Memory B cell (primary cell): ENCODE measurements around the gene SEMA5A.

Experiments
- ATAC-seq: fragments of 150-1000 bp; cut with Tn5 transposase; 2 replicates; pipeline ENCODE4 v1.10.0; 2021; ENCODE audit warnings: low read depth, mild to moderate bottlenecking, moderate library complexity
- DNase-seq, 2 donors: peaks; one replicate each; pipeline ENCODE4 v3.0.0; 2022; ENCODE audit warnings: low spot score in 2 of 2
- H3K27ac Mint-ChIP-seq: one replicate; pipeline ENCODE4 v1.8.0; 2022; ENCODE audit warnings: mild to moderate bottlenecking, moderate library complexity, mixed read lengths
- H3K27me3 Mint-ChIP-seq: one replicate; pipeline ENCODE4 v1.8.0; 2022; ENCODE audit warnings: mixed read lengths
- H3K36me3 Mint-ChIP-seq: one replicate; pipeline ENCODE4 v1.8.0; 2022; ENCODE audit warnings: mild to moderate bottlenecking, mixed read lengths
- H3K4me1 Mint-ChIP-seq: one replicate; pipeline ENCODE4 v1.8.0; 2022; ENCODE audit warnings: mixed read lengths
- H3K4me3 Mint-ChIP-seq: one replicate; pipeline ENCODE4 v1.8.0; 2022; ENCODE audit warnings: mild to moderate bottlenecking, moderate library complexity, mixed read lengths
- H3K9me3 Mint-ChIP-seq: one replicate; pipeline ENCODE4 v1.8.0; 2022; ENCODE audit warnings: mixed read lengths

SEMA5A gene

DNA sequence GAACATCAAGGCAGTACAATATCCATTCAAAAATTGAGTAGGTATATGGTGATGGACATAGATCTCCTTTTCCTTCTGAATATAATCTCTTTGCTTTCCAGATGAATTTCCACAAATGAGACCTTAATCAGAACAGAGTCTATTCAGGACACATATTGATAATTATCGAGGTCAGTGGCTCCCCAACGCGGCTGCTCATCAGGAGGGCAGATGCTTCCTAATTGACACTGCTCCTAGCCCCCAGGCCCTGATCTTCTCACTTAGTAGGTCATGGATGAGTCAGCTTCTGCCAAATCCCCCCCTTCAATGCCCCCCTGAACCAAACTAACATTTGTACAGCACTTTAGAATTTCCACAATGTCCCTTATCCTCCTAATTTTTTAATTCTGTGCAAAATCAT, 51.6 kb downstream of the SEMA5A start:
- Mint-ChIP-seq H3K27me3 (no peaks in the 10 kb centered on the region), H3K9me3 (no peaks in the 10 kb centered on the region), H3K27ac (no peak overlapping the region), H3K4me1 (no peaks in the 10 kb centered on the region), H3K4me3 (no peak overlapping the region), H3K36me3 (no peaks in the 10 kb centered on the region)
- DNase-seq (no peak), ATAC-seq (no peak)

DNA sequence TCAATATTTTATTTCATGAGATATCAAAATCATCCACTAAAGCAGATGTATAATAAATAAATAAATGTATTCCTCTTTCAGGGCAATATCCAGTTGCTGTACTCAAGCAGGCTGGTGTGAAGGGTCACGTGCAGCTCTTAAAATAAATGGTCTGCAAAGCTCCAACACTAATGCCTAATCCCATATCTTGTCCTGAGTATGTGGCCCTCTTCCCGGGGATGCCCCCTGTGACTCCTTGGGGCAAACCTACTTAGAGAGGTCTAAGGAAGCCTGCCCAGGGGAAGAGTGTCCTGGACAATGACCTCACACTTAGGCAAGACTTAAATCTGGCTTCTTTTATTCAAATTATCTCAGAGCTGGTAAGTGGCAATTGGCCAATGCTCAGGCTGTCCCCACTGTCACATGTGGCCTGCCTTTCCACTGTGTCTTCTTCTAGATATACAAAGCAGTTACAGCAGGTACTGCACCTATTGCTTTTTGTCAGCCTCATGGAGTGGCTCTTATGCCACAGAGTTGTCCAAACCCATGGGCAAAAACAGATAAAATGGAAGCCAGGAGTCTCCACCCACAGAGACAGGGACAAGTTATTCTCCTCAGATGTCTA, 55.3 kb downstream of the SEMA5A start:
- H3K4me3 Mint-ChIP-seq = no peak overlapping the region
- no peak overlapping the region for H3K27ac Mint-ChIP-seq
- no peaks in the 10 kb centered on the region for H3K27me3 Mint-ChIP-seq
- DNase-seq = no peak
- H3K4me1 Mint-ChIP-seq = no peaks in the 10 kb centered on the region
- peaks cover 1% of the 10 kb centered on the region for H3K9me3 Mint-ChIP-seq
- H3K36me3 Mint-ChIP-seq = no peaks in the 10 kb centered on the region
- ATAC-seq = no peak

DNA sequence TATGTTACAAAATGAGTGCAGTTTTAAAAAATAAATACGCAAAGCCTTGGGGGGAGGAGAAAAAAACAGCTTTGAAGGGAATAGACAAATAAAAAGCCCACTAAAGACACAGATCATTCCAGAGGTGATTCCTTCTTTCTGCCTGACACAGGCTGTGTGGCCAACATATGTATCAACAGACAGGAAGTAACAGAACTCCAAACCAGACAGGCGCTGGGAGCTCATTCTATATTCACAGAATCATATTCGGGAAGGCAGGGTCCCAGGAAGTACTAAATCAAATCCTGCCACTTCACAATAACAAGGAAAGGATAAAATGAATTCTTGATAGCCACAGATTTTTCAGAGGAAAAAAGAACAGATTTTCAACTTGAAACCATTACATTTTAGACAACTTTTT, 62.1 kb downstream of the SEMA5A start:
- ATAC-seq (no peak), DNase-seq (no peak)
- no peaks in the 10 kb centered on the region for H3K4me1 Mint-ChIP-seq
- H3K4me3 Mint-ChIP-seq = no peak overlapping the region
- H3K27ac Mint-ChIP-seq = no peak overlapping the region
- no peaks in the 10 kb centered on the region for H3K36me3 Mint-ChIP-seq
- peaks cover 5% of the 10 kb centered on the region for H3K9me3 Mint-ChIP-seq
- H3K27me3 Mint-ChIP-seq = no peaks in the 10 kb centered on the region

DNA sequence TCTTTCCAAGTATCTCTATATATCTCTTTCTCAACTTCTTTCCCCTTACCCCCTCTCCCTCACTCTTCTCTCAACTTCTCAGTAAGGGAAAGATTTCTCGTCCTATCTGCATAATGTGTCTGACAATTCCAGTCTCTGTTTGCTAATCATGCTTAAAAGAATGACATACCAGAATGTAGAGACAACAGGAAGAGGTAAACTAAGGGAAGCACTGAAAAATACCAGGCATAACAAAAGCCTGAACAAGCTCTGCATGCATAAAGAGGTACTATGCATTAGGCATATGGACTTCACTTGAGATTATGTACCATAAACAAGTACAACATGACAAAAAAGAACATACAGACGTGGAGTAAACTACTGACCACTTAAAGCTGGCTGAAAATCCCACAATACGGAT, 62.6 kb downstream of the SEMA5A start:
- ATAC-seq (no peak), DNase-seq (no peak)
- Mint-ChIP-seq H3K4me3 (no peak overlapping the region), H3K36me3 (no peaks in the 10 kb centered on the region), H3K4me1 (no peaks in the 10 kb centered on the region), H3K27me3 (no peaks in the 10 kb centered on the region), H3K9me3 (peaks cover 5% of the 10 kb centered on the region), H3K27ac (no peak overlapping the region)

DNA sequence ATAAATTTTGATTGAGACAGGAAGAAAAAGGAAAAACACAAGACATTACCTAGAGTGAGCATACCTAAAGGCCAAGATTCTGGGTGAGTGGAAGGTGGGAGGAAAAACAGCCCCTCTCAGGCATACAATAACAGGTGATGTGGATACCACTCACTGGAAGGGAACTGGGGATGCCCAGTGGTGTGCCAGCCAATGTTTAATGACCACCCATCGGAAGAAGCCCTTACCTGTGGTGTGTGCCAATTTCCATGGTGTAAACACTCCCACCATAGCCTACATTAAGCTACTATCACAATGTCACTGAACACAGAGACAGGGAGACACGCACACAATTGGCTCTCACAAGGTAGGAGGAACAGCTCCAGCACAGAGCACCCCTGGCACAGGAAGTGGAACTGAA, 63.5 kb downstream of the SEMA5A start:
- ATAC-seq (no peak), DNase-seq (no peak)
- Mint-ChIP-seq H3K4me1 (no peaks in the 10 kb centered on the region), H3K4me3 (no peak overlapping the region), H3K9me3 (peaks cover 8% of the 10 kb centered on the region), H3K27me3 (no peaks in the 10 kb centered on the region), H3K36me3 (no peaks in the 10 kb centered on the region), H3K27ac (no peak overlapping the region)

DNA sequence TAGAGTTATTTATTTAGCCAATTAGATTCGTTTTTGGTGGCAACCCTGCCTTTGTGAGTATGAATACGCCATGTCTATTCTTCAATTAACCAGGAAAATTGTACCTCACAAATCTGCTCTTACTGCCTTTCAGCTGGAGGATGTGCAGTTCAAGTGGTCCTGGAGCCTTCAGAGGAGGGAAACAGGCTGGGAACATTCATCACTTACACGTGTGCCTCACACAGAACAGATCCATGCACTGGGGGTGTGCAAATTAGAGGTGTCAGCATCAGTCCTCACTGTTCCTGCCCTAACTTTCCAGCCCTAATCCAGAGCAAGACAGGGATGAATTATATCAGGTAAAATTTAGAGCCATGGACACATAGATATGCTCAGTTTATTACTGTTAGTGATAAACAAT, 65.4 kb downstream of the SEMA5A start:
- H3K4me3 Mint-ChIP-seq = no peak overlapping the region
- H3K36me3 Mint-ChIP-seq = peaks cover 2% of the 10 kb centered on the region
- no peak for ATAC-seq
- DNase-seq = no peak
- H3K4me1 Mint-ChIP-seq = no peaks in the 10 kb centered on the region
- H3K9me3 Mint-ChIP-seq = peaks cover 10% of the 10 kb centered on the region
- no peak overlapping the region for H3K27ac Mint-ChIP-seq
- no peaks in the 10 kb centered on the region for H3K27me3 Mint-ChIP-seq

DNA sequence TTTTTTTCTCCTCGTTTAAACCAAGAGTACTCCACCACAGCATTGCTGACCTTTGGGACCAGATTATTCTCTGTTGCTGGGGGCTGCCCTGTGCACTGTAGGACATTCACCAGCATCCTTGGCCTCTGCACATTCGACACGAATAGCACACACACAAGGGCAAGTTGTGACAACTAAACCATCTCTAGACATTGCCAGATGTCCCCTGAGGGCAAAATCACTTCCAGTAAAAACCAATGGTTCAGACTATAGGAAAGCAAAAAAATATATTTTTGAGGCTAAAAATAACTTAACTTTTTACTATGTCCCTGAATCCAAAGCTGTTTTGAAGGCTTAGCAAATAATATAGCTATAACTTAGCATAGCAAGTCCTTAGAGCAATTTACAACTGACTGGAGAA, 65.9 kb downstream of the SEMA5A start:
- ATAC-seq (no peak), DNase-seq (no peak)
- Mint-ChIP-seq H3K27me3 (no peaks in the 10 kb centered on the region), H3K4me1 (no peaks in the 10 kb centered on the region), H3K27ac (no peak overlapping the region), H3K4me3 (no peak overlapping the region), H3K9me3 (peaks cover 11% of the 10 kb centered on the region), H3K36me3 (peaks cover 2% of the 10 kb centered on the region)

DNA sequence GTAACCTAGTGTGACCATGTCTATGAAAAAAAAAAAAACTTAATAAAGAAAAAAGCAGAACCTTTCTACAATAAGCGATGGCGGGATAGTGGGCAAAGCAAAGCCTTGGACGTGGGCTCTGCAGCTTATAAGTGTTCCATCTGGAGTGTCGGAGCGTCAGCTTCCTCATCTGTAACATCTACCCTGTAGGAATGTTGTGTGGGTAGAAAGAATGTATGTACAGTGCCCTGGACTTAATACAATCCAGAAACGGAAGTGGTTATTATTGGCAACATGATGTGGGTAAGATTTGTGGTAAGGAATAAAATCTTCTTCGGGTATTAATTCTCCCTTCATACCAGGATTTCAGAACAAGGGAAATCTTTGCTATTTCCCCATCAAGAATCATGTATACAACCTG, 66.5 kb downstream of the SEMA5A start:
- Mint-ChIP-seq H3K4me3 (no peak overlapping the region), H3K36me3 (peaks cover 2% of the 10 kb centered on the region), H3K27ac (no peak overlapping the region), H3K9me3 (peaks cover 11% of the 10 kb centered on the region), H3K27me3 (no peaks in the 10 kb centered on the region), H3K4me1 (no peaks in the 10 kb centered on the region)
- DNase-seq = no peak
- no peak for ATAC-seq

DNA sequence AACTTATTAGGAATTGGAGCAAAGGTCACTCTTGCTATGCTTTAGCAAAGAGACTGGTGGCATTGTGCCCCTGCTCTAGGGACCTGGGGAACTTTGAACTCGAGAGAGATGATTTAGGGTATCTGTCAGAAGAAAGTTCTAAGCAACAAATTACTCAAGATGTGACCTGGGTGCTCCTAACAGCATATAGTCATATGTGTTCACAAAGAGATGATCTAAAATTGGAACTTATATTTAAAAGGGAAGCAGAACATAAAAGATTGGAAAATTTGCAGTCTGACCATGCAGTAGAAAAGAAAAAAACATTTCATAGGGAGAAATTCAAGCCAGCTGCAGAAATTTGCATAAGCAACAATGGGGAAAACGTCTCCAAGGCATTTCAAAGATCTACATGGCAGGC, 68.3 kb downstream of the SEMA5A start:
- H3K9me3 Mint-ChIP-seq = peaks cover 12% of the 10 kb centered on the region
- DNase-seq (no peak), ATAC-seq (no peak)
- no peak overlapping the region for H3K4me3 Mint-ChIP-seq
- no peaks in the 10 kb centered on the region for H3K27me3 Mint-ChIP-seq
- H3K36me3 Mint-ChIP-seq = peaks cover 2% of the 10 kb centered on the region
- H3K4me1 Mint-ChIP-seq = no peaks in the 10 kb centered on the region
- no peak overlapping the region for H3K27ac Mint-ChIP-seq

DNA sequence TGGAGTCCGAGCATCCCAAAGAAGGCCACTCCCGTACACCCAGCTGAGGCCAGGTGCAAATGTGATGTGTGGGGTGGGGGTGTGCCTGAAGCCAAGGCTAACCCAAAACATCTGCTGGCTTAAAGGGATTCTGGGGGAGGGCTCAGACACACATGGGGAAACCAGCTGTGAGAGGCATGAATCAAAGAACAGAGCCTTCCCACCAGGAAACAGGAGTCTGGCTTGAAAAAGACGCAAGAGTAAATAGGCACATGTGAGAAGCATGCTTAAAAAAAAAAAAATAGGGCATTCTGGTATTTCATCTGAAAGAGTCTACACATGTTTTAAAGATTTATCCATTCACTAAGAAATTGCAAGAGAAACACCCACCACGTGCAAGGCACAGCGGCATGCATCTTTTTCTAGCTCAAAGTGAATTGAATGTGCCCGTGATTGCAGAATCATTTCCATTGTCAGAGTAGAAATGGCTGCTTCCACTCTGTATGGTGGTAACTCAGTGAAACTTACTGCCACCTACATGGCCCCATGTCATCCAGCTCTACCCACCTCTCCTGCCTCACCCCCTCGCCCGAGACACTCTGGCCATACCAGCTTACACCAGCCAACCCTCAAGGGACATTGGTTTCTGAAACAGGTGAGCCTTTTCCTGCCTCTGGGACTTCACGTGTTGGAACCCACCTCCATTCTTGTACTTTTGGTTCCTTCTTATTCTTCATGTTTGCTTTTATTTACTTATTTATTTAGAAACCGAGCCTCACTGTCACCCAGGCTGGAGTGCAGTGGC, 71.5 kb downstream of the SEMA5A start:
- Mint-ChIP-seq H3K36me3 (peaks cover 2% of the 10 kb centered on the region), H3K9me3 (peaks cover 12% of the 10 kb centered on the region), H3K4me3 (no peak overlapping the region), H3K27me3 (no peaks in the 10 kb centered on the region), H3K27ac (no peak overlapping the region), H3K4me1 (no peaks in the 10 kb centered on the region)
- DNase-seq (no peak), ATAC-seq (no peak)

DNA sequence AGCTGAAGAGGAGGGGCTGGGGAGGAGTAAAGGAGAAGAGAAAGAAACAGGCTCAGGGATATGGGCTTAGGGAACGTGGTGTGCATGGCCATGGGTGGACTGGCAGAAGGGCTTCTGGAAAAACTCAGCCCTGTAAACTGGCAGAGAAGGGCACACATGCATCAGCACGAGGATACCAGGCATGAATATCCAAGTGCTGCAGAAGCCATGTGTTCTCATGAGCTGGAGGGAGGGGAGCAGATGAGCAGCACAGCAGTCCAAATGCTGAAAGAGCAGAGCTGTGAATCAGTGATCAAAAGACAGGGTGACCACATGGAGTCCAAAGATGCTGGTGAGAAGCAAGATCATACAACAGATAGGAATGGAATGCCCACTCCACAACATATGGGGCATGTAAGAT, 72.3 kb downstream of the SEMA5A start:
- no peak for DNase-seq
- no peak for ATAC-seq
- Mint-ChIP-seq H3K27ac (no peak overlapping the region), H3K9me3 (peaks cover 10% of the 10 kb centered on the region), H3K36me3 (peaks cover 2% of the 10 kb centered on the region), H3K4me3 (no peak overlapping the region), H3K27me3 (no peaks in the 10 kb centered on the region), H3K4me1 (no peaks in the 10 kb centered on the region)

DNA sequence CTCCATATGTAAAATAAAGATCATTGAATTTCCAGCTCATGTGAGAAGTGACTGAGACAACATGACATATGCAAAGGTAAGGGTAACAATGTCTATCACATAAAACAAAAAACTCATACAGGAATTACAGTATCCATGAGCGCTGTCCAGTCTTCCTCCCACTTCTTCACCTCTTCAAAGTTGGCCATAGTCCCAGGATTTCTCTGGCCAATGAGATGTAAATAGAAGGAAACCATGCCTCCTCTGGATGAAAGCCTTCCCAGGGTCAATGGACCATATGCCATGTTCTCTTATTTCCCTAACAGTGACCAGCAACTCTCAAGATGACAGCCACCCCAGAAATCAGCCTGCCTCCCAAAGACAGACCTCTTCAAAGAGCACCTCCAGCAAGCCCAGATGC, 75.5 kb downstream of the SEMA5A start:
- Mint-ChIP-seq H3K4me3 (no peak overlapping the region), H3K9me3 (peaks cover 4% of the 10 kb centered on the region), H3K27ac (no peak overlapping the region), H3K27me3 (no peaks in the 10 kb centered on the region), H3K36me3 (no peaks in the 10 kb centered on the region), H3K4me1 (no peaks in the 10 kb centered on the region)
- DNase-seq = no peak
- ATAC-seq = no peak

DNA sequence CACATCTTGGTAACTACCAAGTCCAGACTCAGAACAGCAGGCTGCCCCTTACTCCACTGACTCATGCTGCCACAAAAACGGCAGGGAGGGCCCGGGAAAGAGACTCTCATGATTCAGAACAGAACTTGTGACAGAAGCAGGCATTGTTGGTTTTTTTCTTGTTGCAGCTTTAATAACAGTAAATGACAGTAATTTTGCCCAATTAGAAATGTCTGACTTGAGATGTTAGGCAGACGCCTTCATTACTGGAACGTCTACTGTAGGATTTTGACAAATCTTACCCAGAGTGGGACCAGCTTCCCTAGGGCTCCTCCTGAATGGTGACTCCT, 77.9 kb downstream of the SEMA5A start:
- Mint-ChIP-seq H3K27me3 (no peaks in the 10 kb centered on the region), H3K9me3 (no peaks in the 10 kb centered on the region), H3K4me3 (no peak overlapping the region), H3K36me3 (no peaks in the 10 kb centered on the region), H3K4me1 (no peaks in the 10 kb centered on the region), H3K27ac (no peak overlapping the region)
- ATAC-seq = no peak
- no peak for DNase-seq

DNA sequence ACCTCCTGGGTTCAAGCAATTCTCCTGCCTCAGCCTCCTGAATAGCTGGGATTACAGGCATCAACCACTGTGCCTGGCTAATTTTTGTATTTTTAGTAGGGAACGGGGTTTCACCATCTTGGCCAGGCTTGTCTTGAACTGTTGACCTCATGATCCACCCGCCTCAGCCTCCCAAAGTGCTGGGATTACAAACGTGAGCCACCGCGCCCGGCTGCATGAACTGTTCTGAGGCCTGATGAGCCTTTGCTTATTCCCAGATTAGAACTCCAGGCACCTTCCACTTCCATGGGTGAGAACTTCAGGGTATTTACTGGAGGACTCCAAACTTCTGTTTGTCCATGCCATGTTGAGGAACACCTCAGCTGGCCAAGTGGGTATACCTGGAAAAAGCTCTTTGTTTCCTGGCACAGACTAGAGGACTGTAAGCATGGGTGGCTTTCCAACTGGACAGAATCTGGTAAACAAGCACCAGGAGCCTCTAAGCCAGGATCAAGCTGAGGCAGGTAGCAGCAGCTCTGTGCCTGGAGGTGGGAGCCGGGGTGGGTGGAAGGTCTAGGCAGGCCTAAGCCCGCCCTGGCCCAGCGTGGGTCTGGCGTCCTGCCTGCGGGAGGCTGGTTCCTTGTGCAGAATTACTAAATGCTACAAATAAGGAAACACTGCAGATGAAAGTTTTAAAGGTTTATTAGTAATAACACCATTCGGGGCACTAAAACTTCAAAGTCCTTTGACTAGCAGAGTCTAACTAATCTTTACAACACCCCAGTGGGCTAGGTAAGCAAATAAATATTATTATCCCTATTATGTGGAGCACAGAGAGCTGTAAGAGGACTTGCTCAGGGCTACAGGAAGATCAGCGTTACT, 78.4 kb downstream of the SEMA5A start:
- Mint-ChIP-seq H3K27me3 (no peaks in the 10 kb centered on the region), H3K4me3 (no peak overlapping the region), H3K4me1 (no peaks in the 10 kb centered on the region), H3K36me3 (no peaks in the 10 kb centered on the region), H3K27ac (no peak overlapping the region), H3K9me3 (no peaks in the 10 kb centered on the region)
- DNase-seq (no peak), ATAC-seq (no peak)
